DND-41 (cell line): ENCODE results near the gene ABHD5.
"Not testable (repeated sequence)": the region's sequence is repeated elsewhere in the genome, so short reads cannot be mapped to it uniquely, and the experiment has no call there.

Source experiments
- ATAC-seq: fragments of 200-7000 bp; cut with Tn5 transposase; 3 replicates; pipeline ENCODE4 v1.9.1; 2021; ENCODE audit warnings: low read depth; ENCODE audit not compliant: insufficient read depth
- DNase-seq: peaks from one replicate; pipeline ENCODE4 v3.0.0-alpha.2; 2020
- H2AFZ ChIP-seq: 2 replicates; pipeline ENCODE4 v1.6.0; 2012; ENCODE audit warnings: low read depth, low read length
- H3K27ac ChIP-seq: 2 replicates; pipeline ENCODE4 v1.5.1; 2012; ENCODE audit warnings: low read length, inconsistent platforms
- H3K27me3 ChIP-seq: fragments of 200-600 bp; sonication (generic); 2 replicates; pipeline ENCODE4 v1.6.0; 2012; ENCODE audit warnings: low read length, mild to moderate bottlenecking, inconsistent platforms; ENCODE audit not compliant: insufficient read depth, poor library complexity
- H3K36me3 ChIP-seq: 2 replicates; pipeline ENCODE4 v1.5.1; 2012; ENCODE audit warnings: low read length, inconsistent platforms; ENCODE audit not compliant: insufficient read depth
- H3K4me1 ChIP-seq: 2 replicates; pipeline ENCODE4 v1.5.1; 2012; ENCODE audit warnings: mild to moderate bottlenecking, low read length; ENCODE audit not compliant: insufficient read depth
- H3K4me2 ChIP-seq: 2 replicates; pipeline ENCODE4 v1.6.0; 2012; ENCODE audit warnings: mild to moderate bottlenecking, moderate library complexity, low read length, inconsistent platforms; ENCODE audit not compliant: insufficient read depth
- H3K4me3 ChIP-seq, 2 experiments: fragments of 200-600 bp in 1 of 2; shearing (Covaris generic) in 1 of 2; 2 replicates each; pipeline ENCODE4 v1.5.1; 2012 to 2016; ENCODE audit warnings: inconsistent platforms in 2 of 2, low read length in 2 of 2, mild to moderate bottlenecking in 2 of 2, low read depth in 1 of 2, moderate library complexity in 1 of 2
- H3K79me2 ChIP-seq: 2 replicates; pipeline ENCODE4 v1.6.0; 2012; ENCODE audit warnings: low read length, inconsistent platforms; ENCODE audit not compliant: insufficient read depth
- H3K9ac ChIP-seq: 2 replicates; pipeline ENCODE4 v1.6.0; 2012; ENCODE audit warnings: low read depth, mild to moderate bottlenecking, inconsistent platforms, low read length, moderate library complexity
- H3K9me3 ChIP-seq: 2 replicates; pipeline ENCODE4 v1.5.1; 2012; ENCODE audit warnings: low read length, moderate library complexity, mild to moderate bottlenecking, inconsistent platforms; ENCODE audit not compliant: insufficient read depth, severe bottlenecking
- H4K20me1 ChIP-seq: 2 replicates; pipeline ENCODE4 v1.6.0; 2012; ENCODE audit warnings: low read length; ENCODE audit not compliant: insufficient read depth
- EZH2 ChIP-seq: IDR thresholded peaks from 3 replicates; pipeline ENCODE4 v1.6.1; 2012; ENCODE audit warnings: borderline replicate concordance, low read depth, mild to moderate bottlenecking, moderate library complexity, low read length, inconsistent platforms; ENCODE audit not compliant: severe bottlenecking
- TF ChIP-seq, protein P1 (sequence below): IDR thresholded peaks from 2 replicates; pipeline ENCODE4 v1.5.1; 2012; ENCODE audit warnings: borderline replicate concordance, low read length, moderate library complexity, mild to moderate bottlenecking; ENCODE audit not compliant: poor library complexity, severe bottlenecking; ENCODE audit errors: extremely low read depth

The ABHD5 gene

DNA sequence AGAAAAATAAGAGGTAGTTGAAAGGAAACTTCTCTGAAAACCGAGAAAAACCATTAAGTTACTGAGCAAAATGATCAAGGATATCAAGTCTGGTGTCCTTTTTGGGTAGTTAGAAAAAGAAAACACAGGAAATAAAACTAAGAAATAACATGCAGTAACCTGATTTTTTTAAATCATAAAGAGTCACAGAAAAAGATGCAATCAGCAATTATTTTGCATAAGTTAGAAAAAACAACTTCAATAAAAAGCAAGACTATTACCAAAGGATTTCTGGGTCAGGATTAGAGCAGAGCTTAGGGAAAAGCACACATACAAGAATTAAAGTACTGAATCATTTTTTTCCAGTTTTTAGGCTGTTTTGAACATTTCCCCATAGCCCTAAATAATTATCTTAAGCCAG is 40.4 kb upstream of the ABHD5 start:
- Histone ChIP-seq H3K36me3 (no peaks in the 10 kb centered on the region), H3K27me3 (peaks cover 4% of the 10 kb centered on the region), H3K4me2 (no peak overlapping the region), H2AFZ (no peak overlapping the region), H3K4me1 (no peaks in the 10 kb centered on the region), H3K9ac (no peak overlapping the region), H3K9me3 (no peaks in the 10 kb centered on the region), H3K79me2 (no peaks in the 10 kb centered on the region), H3K4me3 (no peak overlapping the region), H3K27ac (no peak overlapping the region), H4K20me1 (no peaks in the 10 kb centered on the region)
- DNase-seq (no peak), ATAC-seq (no peak)
- TF ChIP-seq EZH2 = no peak
- TF ChIP-seq, protein P1, sequence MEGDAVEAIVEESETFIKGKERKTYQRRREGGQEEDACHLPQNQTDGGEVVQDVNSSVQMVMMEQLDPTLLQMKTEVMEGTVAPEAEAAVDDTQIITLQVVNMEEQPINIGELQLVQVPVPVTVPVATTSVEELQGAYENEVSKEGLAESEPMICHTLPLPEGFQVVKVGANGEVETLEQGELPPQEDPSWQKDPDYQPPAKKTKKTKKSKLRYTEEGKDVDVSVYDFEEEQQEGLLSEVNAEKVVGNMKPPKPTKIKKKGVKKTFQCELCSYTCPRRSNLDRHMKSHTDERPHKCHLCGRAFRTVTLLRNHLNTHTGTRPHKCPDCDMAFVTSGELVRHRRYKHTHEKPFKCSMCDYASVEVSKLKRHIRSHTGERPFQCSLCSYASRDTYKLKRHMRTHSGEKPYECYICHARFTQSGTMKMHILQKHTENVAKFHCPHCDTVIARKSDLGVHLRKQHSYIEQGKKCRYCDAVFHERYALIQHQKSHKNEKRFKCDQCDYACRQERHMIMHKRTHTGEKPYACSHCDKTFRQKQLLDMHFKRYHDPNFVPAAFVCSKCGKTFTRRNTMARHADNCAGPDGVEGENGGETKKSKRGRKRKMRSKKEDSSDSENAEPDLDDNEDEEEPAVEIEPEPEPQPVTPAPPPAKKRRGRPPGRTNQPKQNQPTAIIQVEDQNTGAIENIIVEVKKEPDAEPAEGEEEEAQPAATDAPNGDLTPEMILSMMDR = no peak

DNA sequence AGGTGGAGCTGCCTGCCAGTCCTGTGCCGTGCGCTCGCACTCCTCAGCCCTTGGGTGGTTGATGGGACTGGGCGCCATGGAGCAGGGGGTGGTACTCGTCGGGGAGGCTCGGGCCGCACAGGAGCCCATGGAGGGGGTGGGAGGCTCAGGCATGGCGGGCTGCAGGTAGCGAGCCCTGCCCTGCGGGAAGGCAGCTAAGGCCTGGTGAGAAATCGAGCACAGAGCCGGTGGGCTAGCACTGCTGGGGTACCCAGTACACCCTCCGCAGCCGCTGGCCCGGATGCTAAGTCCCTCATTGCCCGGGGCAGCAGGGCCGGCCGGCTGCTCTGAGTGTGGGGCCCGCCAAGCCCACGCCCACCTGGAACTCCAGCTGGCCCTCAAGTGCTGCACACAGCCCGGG is 34.3 kb upstream of the ABHD5 start:
- H3K9ac ChIP-seq, H3K9me3 ChIP-seq, H3K79me2 ChIP-seq, H2AFZ ChIP-seq, ATAC-seq, H3K4me1 ChIP-seq, H4K20me1 ChIP-seq, H3K4me2 ChIP-seq, H3K27me3 ChIP-seq, H3K4me3 ChIP-seq, DNase-seq, H3K36me3 ChIP-seq, H3K27ac ChIP-seq: not testable (repeated sequence)

DNA sequence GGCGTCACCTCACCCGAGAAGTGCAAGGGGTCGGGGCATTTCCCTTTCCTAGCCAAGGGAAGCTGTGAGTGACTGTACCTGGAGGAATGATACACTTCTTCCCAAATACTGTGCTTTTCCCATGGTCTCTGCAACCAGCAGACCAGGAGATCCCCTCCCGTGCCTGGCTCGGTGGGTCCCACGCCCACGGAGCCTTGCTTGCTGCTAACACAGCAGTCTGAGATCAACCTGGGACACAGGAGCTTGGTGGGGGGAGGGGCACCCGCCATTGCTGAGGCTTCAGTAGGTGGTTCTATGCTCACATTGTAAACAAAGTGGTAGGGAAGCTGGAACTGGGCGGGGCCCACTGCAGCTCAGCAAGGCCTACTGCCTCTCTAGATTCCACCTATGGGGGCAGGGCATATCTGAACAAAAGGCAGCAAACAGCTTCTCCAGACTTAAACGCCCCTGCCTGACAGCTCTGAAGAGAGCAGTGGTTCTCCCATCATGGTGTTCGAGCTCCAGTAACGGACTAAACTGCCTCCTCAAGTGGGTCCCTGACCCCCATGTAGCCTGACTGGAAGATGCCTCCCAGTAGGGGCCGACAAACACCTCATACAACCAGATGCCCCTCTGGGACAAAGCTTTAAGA is 31.4 kb upstream of the ABHD5 start:
- Histone ChIP-seq H2AFZ (no peak overlapping the region), H3K4me2 (no peak overlapping the region), H3K4me1 (no peaks in the 10 kb centered on the region), H3K27me3 (no peaks in the 10 kb centered on the region), H3K79me2 (no peaks in the 10 kb centered on the region), H4K20me1 (no peaks in the 10 kb centered on the region), H3K4me3 (no peak overlapping the region), H3K9ac (no peak overlapping the region), H3K36me3 (no peaks in the 10 kb centered on the region), H3K27ac (no peak overlapping the region), H3K9me3 (no peaks in the 10 kb centered on the region)
- TF ChIP-seq, protein P1 = no peak
- TF ChIP-seq EZH2 = no peak
- no peak for ATAC-seq
- DNase-seq = no peak

DNA sequence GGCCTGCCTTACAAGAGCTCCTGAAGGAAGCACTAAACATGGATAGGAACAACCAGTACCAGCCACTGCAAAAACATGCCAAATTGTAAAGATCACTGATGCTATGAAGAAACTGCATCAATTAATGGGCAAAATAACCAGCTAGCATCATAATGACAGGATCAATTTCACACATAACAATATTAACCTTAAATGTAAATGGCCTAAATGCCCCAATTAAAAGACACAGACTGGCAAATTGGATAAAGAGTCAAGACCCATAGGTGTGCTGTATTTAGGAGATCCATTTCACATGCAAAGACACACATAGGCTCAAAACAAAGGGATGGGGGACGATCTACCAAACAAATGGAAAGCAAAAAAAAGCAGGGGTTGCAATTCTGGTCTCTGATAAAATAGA is 29.4 kb upstream of the ABHD5 start:
- not testable (repeated sequence) for H3K4me3 ChIP-seq, H3K27ac ChIP-seq, DNase-seq, H3K27me3 ChIP-seq, H3K9ac ChIP-seq, H4K20me1 ChIP-seq, H3K79me2 ChIP-seq, H2AFZ ChIP-seq, ATAC-seq, H3K9me3 ChIP-seq, H3K36me3 ChIP-seq, H3K4me1 ChIP-seq, H3K4me2 ChIP-seq

DNA sequence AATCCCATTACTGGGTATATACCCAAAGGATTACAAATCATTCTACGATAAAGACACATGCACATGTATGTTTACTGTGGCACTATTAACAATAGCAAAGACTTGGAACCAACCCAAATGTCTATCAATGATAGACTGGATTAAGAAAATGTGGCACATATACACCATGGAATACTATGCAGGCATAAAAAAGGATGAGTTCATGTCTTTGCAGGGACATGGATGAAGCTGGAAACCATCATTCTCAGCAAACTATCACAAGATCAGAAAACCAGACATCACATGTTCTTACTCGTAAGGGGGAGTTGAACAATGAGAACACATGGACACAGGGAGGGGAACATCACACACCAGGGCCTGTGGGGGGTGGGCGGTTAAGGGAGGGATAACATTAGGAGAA is 25.7 kb upstream of the ABHD5 start:
- not testable (repeated sequence) for H3K4me2 ChIP-seq, H3K9ac ChIP-seq, H3K27me3 ChIP-seq, H2AFZ ChIP-seq, DNase-seq, H3K4me1 ChIP-seq, ATAC-seq, H3K27ac ChIP-seq, H3K79me2 ChIP-seq, H3K9me3 ChIP-seq, H4K20me1 ChIP-seq, H3K36me3 ChIP-seq, H3K4me3 ChIP-seq
